Bone marrow (tissue), 2 donors: Measurements from ENCODE around the gene TOGARAM1.

Experiments used
- DNase-seq, 2 donors: peaks; one replicate each; lab custom pipeline; 2025; lab: John Stamatoyannopoulos, UW

TOGARAM1 gene

DNA sequence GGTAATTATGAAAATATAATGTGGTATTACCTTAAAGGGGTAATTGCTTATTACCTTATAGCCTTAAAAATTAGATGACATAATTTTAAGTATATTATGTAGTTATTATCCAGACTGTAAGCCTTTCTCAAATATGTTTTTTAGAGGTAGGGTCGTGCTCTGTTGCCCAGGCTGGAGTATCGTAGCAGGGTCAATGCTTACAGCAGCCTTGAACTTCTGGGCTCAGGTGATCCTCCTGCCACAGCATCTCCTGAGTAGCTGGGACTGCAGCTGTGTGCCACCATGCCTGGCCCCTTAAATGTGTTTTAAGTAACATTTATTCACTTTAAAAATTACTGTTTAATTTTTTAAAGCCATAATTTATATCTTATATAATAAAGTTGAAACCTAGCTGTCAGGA lies 132.3 kb downstream of the TOGARAM1 start:
- no peak for DNase-seq

GRCh38 chr14:45095143-45095542 lies 133.2 kb downstream of the TOGARAM1 start:
- DNase-seq = no peak

GRCh38 chr14:45096218-45096617 lies 134.2 kb downstream of the TOGARAM1 start:
- DNase-seq = no peak

- no peak for DNase-seq
Observed at GRCh38 chr14:45103806-45104205, 141.8 kb downstream of the TOGARAM1 start.

DNA sequence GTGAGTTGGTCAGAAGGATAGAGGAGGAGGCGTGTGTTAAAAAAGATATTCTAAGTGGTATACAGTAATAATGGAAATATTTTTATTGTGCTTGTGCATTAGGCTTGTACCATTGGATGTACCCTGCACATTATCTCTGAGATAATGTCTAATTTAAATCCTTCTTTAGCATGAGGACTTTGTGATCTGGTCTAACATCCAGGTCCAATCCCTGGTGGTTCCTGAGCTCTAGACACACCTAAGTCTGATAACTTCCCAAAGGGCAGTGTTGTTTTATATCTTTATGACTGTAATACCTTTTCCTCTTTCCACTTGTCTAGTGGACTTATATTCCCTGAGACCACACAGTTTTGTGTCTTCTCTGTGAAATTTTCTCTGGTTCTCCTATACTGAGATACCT lies 142.6 kb downstream of the TOGARAM1 start:
- no peak for DNase-seq

GRCh38 chr14:45112896-45113781 lies 151.1 kb downstream of the TOGARAM1 start:
- DNase-seq = no peak

DNA sequence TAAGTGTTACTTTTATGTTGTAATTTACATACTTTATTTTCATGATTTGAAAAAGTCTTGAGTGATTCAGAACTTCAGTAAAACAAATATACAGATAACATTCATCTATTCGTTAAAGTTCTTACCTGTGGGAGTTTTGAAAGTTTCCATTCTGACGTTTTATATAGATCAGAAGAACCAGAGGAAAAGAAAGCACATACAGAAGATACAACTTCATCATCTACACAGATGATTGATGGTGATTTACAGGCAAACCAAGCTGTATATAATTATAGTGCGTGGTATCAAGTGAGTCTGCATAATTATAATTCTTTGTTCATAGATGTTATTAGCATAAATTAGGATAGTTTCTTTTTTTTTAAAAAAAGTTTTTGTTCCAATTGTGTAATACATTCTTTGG lies 152.3 kb downstream of the TOGARAM1 start:
- DNase-seq = no peak

DNA sequence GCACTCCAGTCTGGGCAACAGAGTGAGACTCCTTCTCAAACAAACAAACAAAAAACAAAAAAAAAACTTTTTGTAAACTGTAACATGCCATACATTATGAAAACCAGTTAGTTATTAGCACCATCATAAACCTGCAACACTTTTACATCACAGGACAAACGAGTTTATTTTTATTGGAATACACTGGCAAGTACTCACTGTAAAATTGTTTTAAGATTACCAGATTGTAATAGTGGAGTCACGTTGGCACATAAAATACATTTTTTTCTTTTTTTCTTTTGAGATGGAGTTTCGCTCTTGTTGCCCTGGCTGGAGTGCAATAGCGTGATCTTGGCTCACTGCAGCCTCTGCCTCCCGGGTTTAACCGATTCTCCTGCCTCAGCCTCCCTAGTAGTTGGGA lies 156.6 kb downstream of the TOGARAM1 start:
- no peak for DNase-seq

- DNase-seq = no peak
Observed at GRCh38 chr14:45120096-45120495, 158.1 kb downstream of the TOGARAM1 start.

- no peak for DNase-seq
Observed at GRCh38 chr14:45123271-45123670, 161.3 kb downstream of the TOGARAM1 start.
